Tibial artery (tissue), 4 donors: ENCODE measurements around the gene BMI1.

Experiments
- DNase-seq, 2 donors: peaks; one replicate each; pipeline ENCODE4 v3.0.0-alpha.2; 2019
- H3K27ac ChIP-seq, 2 donors: fragments of 200-600 bp; sonication (generic) in 1 of 2; 1 replicate in 1 of 2; 2 replicates in 1 of 2; pipeline ENCODE4 v1.5.1; 2018 to 2019; ENCODE audit warnings: mild to moderate bottlenecking in 1 of 2
- H3K27me3 ChIP-seq, 2 donors: fragments of 200-600 bp; sonication (generic) in 1 of 2; one replicate each; pipeline versions ENCODE4 v1.5.1 to v1.6.0; 2016 to 2019
- H3K36me3 ChIP-seq, 3 donors: fragments of 200-600 bp; sonication (generic) in 2 of 3; one replicate each; pipeline ENCODE4 v1.5.1; 2016 to 2019; ENCODE audit warnings: mild to moderate bottlenecking in 2 of 3
- H3K4me1 ChIP-seq, 4 donors: fragments of 200-600 bp; sonication (generic) in 2 of 4; 1 replicate in 3 of 4; 2 replicates in 1 of 4; pipeline ENCODE4 v1.5.1; 2016 to 2019
- H3K4me3 ChIP-seq, 2 donors: fragments of 200-600 bp; sonication (generic) in 1 of 2; 1 replicate in 1 of 2; 2 replicates in 1 of 2; pipeline ENCODE4 v1.5.1; 2018 to 2019; ENCODE audit warnings: mild to moderate bottlenecking in 2 of 2
- H3K9me3 ChIP-seq, 3 donors: fragments of 200-600 bp; sonication (generic) in 1 of 3; one replicate each; pipeline ENCODE4 v1.5.1; 2016 to 2019
- intact Hi-C: fragments of 100-400 bp; cut with DNase I; formaldehyde crosslinking; loops from one replicate; pipeline ENCODE4 v1.15.0; 2023; ENCODE audit warnings: low total_unique reads
- TF ChIP-seq, protein P1 (sequence below), 2 experiments: fragments of 200-600 bp in 1 of 2; fragments of 450-650 bp in 1 of 2; IDR thresholded peaks; one replicate each; pipeline ENCODE4 v1.5.1; 2017 to 2019; ENCODE audit warnings: antibody characterized with exemption in 2 of 2, mild to moderate bottlenecking in 1 of 2, moderate library complexity in 1 of 2

The BMI1 gene

DNA sequence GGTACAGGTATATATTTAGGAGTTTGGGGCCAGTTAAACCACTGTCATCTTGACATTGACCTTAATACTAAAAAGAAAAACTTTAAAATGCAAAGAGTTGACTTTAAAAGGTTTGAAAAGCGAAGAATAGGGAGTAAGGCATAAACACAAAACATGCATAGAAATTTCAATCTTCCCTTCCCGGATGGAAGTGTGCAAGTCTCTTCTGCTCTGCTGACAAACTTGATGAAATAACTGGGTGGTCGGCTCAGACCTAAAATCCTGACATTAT is 21.0 kb downstream of the BMI1 start:
- Histone ChIP-seq H3K4me3 (no peak overlapping the region), H3K4me1 (peaks cover 0 to 26% (median 14%) of the 10 kb centered on the region in 4 donors), H3K9me3 (peaks cover 0 to 7% (median 0%) of the 10 kb centered on the region in 3 donors), H3K27ac (no peak overlapping the region), H3K36me3 (no peaks in the 10 kb centered on the region), H3K27me3 (peaks cover 15 to 82% of the 10 kb centered on the region in 2 donors)
- DNase-seq: no peak
- TF ChIP-seq, protein P1, sequence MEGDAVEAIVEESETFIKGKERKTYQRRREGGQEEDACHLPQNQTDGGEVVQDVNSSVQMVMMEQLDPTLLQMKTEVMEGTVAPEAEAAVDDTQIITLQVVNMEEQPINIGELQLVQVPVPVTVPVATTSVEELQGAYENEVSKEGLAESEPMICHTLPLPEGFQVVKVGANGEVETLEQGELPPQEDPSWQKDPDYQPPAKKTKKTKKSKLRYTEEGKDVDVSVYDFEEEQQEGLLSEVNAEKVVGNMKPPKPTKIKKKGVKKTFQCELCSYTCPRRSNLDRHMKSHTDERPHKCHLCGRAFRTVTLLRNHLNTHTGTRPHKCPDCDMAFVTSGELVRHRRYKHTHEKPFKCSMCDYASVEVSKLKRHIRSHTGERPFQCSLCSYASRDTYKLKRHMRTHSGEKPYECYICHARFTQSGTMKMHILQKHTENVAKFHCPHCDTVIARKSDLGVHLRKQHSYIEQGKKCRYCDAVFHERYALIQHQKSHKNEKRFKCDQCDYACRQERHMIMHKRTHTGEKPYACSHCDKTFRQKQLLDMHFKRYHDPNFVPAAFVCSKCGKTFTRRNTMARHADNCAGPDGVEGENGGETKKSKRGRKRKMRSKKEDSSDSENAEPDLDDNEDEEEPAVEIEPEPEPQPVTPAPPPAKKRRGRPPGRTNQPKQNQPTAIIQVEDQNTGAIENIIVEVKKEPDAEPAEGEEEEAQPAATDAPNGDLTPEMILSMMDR (IDR thresholded peaks at IDR 0.05): no peak
- intact Hi-C loops: loop anchor here (10.0 kb wide), 2 partner anchors 93 to 337 kb away; partner anchors contain the start of gene DNAJC1

GRCh38 chr10:22342421-22342820 is 21.5 kb downstream of the BMI1 start:
- Histone ChIP-seq H3K27ac (no peak overlapping the region), H3K27me3 (peaks cover 15 to 81% of the 10 kb centered on the region in 2 donors), H3K36me3 (no peaks in the 10 kb centered on the region), H3K4me3 (no peak overlapping the region), H3K9me3 (peaks cover 0 to 7% (median 0%) of the 10 kb centered on the region in 3 donors), H3K4me1 (peaks cover 0 to 25% (median 13%) of the 10 kb centered on the region in 4 donors)
- DNase-seq: no peak
- intact Hi-C loops: loop anchor here (10.0 kb wide), 2 partner anchors 92 to 338 kb away; partner anchors contain the start of gene DNAJC1
- TF ChIP-seq, protein P1 (IDR thresholded peaks at IDR 0.05): no peak

GRCh38 chr10:22343731-22344130 is 22.8 kb downstream of the BMI1 start:
- no peak for DNase-seq
- intact Hi-C loops: loop anchor here (10.0 kb wide), 2 partner anchors 91 to 339 kb away; partner anchors contain the start of gene DNAJC1
- Histone ChIP-seq H3K36me3 (no peaks in the 10 kb centered on the region), H3K27ac (no peak overlapping the region), H3K9me3 (peaks cover 0 to 7% (median 0%) of the 10 kb centered on the region in 3 donors), H3K27me3 (peaks cover 12 to 74% of the 10 kb centered on the region in 2 donors), H3K4me1 (peaks cover 0 to 25% (median 13%) of the 10 kb centered on the region in 4 donors), H3K4me3 (no peak overlapping the region)
- TF ChIP-seq, protein P1 (IDR thresholded peaks at IDR 0.05): no peak

DNA sequence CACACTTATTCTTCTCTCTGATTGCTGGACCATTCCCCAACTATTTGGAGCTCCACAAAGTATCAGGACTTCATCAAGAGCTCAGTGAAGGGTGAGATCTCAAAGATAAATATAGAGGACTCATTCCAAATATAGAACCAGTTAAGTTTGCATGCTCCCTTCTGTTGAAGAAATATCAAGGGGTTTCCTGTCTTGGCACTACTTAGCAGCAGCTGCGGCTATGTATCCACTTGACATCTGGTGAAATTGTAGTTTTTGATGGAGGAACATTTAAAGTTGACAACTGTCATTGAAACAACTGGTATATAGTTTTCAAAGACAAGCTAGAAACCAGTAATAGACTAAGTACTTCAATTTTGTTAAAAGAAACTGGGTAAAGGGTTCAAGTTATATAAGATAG is 23.4 kb downstream of the BMI1 start:
- TF ChIP-seq, protein P1 (IDR thresholded peaks at IDR 0.05): no peak
- H3K4me3 ChIP-seq: no peak overlapping the region
- intact Hi-C loops: loop anchor here (10.0 kb wide), 2 partner anchors 91 to 339 kb away; partner anchors contain the start of gene DNAJC1
- H3K27me3 ChIP-seq: peaks cover 12 to 69% of the 10 kb centered on the region in 2 donors
- H3K4me1 ChIP-seq: peaks cover 0 to 25% (median 13%) of the 10 kb centered on the region in 4 donors
- H3K9me3 ChIP-seq: peaks cover 0 to 7% (median 0%) of the 10 kb centered on the region in 3 donors
- H3K36me3 ChIP-seq: no peaks in the 10 kb centered on the region
- no peak overlapping the region for H3K27ac ChIP-seq
- no peak for DNase-seq

DNA sequence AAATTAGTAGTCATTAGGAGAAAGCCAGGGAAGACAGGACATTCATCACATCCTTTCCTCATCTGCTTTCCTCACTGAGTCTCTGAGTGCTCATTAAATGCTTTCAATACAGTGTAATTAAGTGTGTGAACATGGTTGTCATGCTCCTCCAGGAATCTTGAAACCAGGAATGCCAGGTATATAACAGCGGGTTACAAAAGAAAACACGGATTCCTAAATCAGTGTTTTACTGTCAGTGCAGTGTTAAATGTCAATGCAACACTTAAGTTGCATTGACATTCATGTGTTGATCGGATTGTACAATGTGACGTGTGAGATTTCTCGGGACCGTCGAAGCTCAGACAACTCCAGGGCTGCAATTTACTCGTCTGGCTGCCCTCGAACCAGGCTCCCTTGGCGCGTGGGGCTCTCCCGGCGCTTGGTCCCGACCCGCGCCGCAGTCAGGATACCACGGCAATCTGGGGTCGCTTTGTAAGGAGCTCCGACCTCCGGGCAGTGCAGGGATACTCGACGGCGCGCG is 23.9 kb downstream of the BMI1 start:
- intact Hi-C loops: loop anchor here (10.0 kb wide), 2 partner anchors 90 to 340 kb away; partner anchors contain the start of gene DNAJC1
- H3K9me3 ChIP-seq: peaks cover 0 to 7% (median 0%) of the 10 kb centered on the region in 3 donors
- H3K36me3 ChIP-seq: no peaks in the 10 kb centered on the region
- no peak overlapping the region for H3K27ac ChIP-seq
- H3K27me3 ChIP-seq: peaks cover 12 to 66% of the 10 kb centered on the region in 2 donors
- no peak for DNase-seq
- H3K4me3 ChIP-seq: peak overlapping the region in 1 of 2 donors; percentile 3
- peaks cover 0 to 19% (median 11%) of the 10 kb centered on the region in 4 donors for H3K4me1 ChIP-seq
- TF ChIP-seq, protein P1 (IDR thresholded peaks at IDR 0.05): no peak
